ENCODE results near the gene PRKAG1.

DNA sequence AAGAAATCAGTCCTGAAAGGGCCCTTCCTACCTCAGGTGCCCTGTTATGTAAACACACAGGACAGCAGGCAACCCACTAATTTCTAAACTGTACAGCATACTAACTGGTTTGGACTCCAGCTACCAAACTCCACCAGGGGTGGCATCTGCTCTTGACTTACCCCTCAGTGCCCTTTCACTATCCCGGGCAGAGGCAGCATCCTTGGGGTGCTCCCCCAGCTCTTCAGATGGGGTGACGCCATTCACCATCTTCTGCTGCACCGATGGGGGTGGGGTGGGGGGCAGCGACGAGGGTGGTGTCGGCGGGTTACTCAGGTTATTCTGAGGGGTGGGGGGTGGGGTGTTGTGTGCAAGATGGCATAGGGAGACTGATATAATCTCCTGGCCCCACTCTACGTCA, 11.5 kb upstream of the PRKAG1 start:
- TF ChIP-seq, protein P1, sequence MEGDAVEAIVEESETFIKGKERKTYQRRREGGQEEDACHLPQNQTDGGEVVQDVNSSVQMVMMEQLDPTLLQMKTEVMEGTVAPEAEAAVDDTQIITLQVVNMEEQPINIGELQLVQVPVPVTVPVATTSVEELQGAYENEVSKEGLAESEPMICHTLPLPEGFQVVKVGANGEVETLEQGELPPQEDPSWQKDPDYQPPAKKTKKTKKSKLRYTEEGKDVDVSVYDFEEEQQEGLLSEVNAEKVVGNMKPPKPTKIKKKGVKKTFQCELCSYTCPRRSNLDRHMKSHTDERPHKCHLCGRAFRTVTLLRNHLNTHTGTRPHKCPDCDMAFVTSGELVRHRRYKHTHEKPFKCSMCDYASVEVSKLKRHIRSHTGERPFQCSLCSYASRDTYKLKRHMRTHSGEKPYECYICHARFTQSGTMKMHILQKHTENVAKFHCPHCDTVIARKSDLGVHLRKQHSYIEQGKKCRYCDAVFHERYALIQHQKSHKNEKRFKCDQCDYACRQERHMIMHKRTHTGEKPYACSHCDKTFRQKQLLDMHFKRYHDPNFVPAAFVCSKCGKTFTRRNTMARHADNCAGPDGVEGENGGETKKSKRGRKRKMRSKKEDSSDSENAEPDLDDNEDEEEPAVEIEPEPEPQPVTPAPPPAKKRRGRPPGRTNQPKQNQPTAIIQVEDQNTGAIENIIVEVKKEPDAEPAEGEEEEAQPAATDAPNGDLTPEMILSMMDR (conservative IDR thresholded peaks at IDR 0.05; ENCODE audit: low read length), result no peak
- TF ChIP-seq EZH2phosphoT487 (IDR thresholded peaks at IDR 0.05; ENCODE audit: borderline replicate concordance, low read depth, low read length), result no peak

Data from OCI-LY7 (cell line).